Chondrocyte (in vitro differentiated cells): ENCODE results near the gene ZIK1. TPM values are rescaled to one million over a fixed set of nuclear protein-coding genes. Genes with fewer than 3 reads are reported as not detected.

ENCODE experiments used
- DNase-seq: peaks from one replicate; pipeline ENCODE4 v3.0.0; 2021; ENCODE audit warnings: mixed read lengths, low spot score
- H3K27ac Mint-ChIP-seq: one replicate; pipeline ENCODE4 v1.8.0; 2021; ENCODE audit warnings: mild to moderate bottlenecking, moderate library complexity, mixed read lengths; ENCODE audit not compliant: unreplicated experiment
- H3K27me3 Mint-ChIP-seq: 2 replicates; pipeline ENCODE4 v1.8.0; 2021; ENCODE audit warnings: low read depth, mixed read lengths
- H3K36me3 Mint-ChIP-seq: 2 replicates; pipeline ENCODE4 v1.8.0; 2021; ENCODE audit warnings: low read depth, mixed read lengths
- H3K4me1 Mint-ChIP-seq: 2 replicates; pipeline ENCODE4 v1.8.0; 2021; ENCODE audit warnings: low read depth, mild to moderate bottlenecking, mixed read lengths
- H3K4me3 Mint-ChIP-seq: one replicate; pipeline ENCODE4 v1.8.0; 2021; ENCODE audit warnings: mild to moderate bottlenecking, moderate library complexity, mixed read lengths; ENCODE audit not compliant: unreplicated experiment
- H3K9me3 Mint-ChIP-seq: 2 replicates; pipeline ENCODE4 v1.8.0; 2021; ENCODE audit warnings: low read depth, mixed read lengths
- CTCF ChIP-seq: fragments of 200-600 bp; sonication (generic); IDR thresholded peaks from 2 replicates; pipeline ENCODE4 v1.5.0; 2021; ENCODE audit warnings: antibody characterized with exemption, mild to moderate bottlenecking, moderate library complexity
- total RNA-seq: library from RNA; stranded (reverse); gene quantifications from 3 replicates; pipeline ENCODE4 v1.2.1, GENCODE V29; 2021

Gene ZIK1
- total RNA-seq, 1 donor from 2014 or later, result 5.5 TPM

- Mint-ChIP-seq H3K4me3 (no peak overlapping the region), H3K4me1 (no peaks in the 10 kb centered on the region), H3K27me3 (no peaks in the 10 kb centered on the region), H3K9me3 (peaks cover 85% of the 10 kb centered on the region), H3K27ac (no peak overlapping the region), H3K36me3 (peaks cover 36% of the 10 kb centered on the region)
- TF ChIP-seq CTCF, result no peak
- no peak for DNase-seq
Measured at GRCh38 chr19:57566396-57567265, 17.3 kb upstream of the ZIK1 start.

DNA sequence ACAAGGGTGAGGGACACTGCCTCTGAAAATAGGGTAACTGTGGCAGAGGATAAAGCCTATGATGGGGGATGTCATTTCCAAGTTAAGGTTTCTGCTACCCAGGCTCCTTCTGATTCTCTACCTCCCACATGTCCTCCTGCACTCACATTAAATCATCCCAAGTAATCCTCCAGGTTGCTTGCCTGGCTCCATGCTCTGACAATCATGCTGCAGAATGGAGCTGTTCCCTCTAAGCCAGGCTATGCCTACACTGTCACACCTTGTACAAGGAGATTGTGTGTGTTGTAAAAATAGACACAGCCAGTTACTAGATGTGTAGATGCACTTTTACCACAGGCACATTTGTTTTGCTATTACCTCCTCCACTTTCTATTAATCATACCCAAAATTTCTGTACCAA, 13.2 kb upstream of the ZIK1 start:
- H3K4me1 Mint-ChIP-seq, result no peaks in the 10 kb centered on the region
- TF ChIP-seq CTCF, result no peak
- peaks cover 95% of the 10 kb centered on the region for H3K9me3 Mint-ChIP-seq

GRCh38 chr19:57572415-57572947, 11.5 kb upstream of the ZIK1 start:
- DNase-seq, result no peak
- no peaks in the 10 kb centered on the region for H3K27me3 Mint-ChIP-seq
- H3K27ac Mint-ChIP-seq, result no peak overlapping the region
- peaks cover 9% of the 10 kb centered on the region for H3K4me1 Mint-ChIP-seq
- no peak overlapping the region for H3K4me3 Mint-ChIP-seq
- TF ChIP-seq CTCF, result no peak
- peaks cover 73% of the 10 kb centered on the region for H3K36me3 Mint-ChIP-seq
- H3K9me3 Mint-ChIP-seq, result peaks cover 94% of the 10 kb centered on the region

More for the DNA sequence above, 13.2 kb upstream of the ZIK1 start:
- H3K27ac Mint-ChIP-seq, result no peak overlapping the region
- no peak for DNase-seq
- H3K4me3 Mint-ChIP-seq, result no peak overlapping the region
- peaks cover 64% of the 10 kb centered on the region for H3K36me3 Mint-ChIP-seq
- no peaks in the 10 kb centered on the region for H3K27me3 Mint-ChIP-seq

GRCh38 chr19:57576661-57577060, 7.3 kb upstream of the ZIK1 start:
- DNase-seq, result no peak
- H3K4me3 Mint-ChIP-seq, result peak overlapping the region; percentile 1
- TF ChIP-seq CTCF, result no peak
- H3K36me3 Mint-ChIP-seq, result peaks cover 63% of the 10 kb centered on the region
- H3K27me3 Mint-ChIP-seq, result no peaks in the 10 kb centered on the region
- peaks cover 72% of the 10 kb centered on the region for H3K9me3 Mint-ChIP-seq
- H3K4me1 Mint-ChIP-seq, result peaks cover 21% of the 10 kb centered on the region
- H3K27ac Mint-ChIP-seq, result no peak overlapping the region

- H3K4me3 Mint-ChIP-seq, result peak within 1 kb of the TSS; percentile 79
- H3K9me3 Mint-ChIP-seq, result peaks cover 59% of the 10 kb centered on the region
- no peaks in the 10 kb centered on the region for H3K27me3 Mint-ChIP-seq
- peaks cover 47% of the 10 kb centered on the region for H3K36me3 Mint-ChIP-seq
- TF ChIP-seq CTCF, result peak; percentile 58
- H3K4me1 Mint-ChIP-seq, result peaks cover 23% of the 10 kb centered on the region
- H3K27ac Mint-ChIP-seq, result peak within 1 kb of the TSS; percentile 87
- peak; percentile 97 for DNase-seq
Measured at GRCh38 chr19:57578487-57579205, 5.3 kb upstream of the ZIK1 start, which contains the start of gene ZNF416. TSS of gene ZNF416 (minus strand) at chr19:57578911. CDS start at chr19:57578704, 207 bp downstream.
